NCI-H2227 treated with DMSO at 0.1 percent for 48 hours (cell line): ENCODE data around the gene IQCK.
A peak's percentile ranks its signal among the peaks of the same experiment; 100 is the strongest.
"Not testable (repeated sequence)": the region's sequence is repeated elsewhere in the genome, so short reads cannot be mapped to it uniquely, and the experiment has no call there.

Experiments
- DNase-seq: peaks from one replicate; lab custom pipeline; 2025; lab: John Stamatoyannopoulos, UW

Gene IQCK

DNA sequence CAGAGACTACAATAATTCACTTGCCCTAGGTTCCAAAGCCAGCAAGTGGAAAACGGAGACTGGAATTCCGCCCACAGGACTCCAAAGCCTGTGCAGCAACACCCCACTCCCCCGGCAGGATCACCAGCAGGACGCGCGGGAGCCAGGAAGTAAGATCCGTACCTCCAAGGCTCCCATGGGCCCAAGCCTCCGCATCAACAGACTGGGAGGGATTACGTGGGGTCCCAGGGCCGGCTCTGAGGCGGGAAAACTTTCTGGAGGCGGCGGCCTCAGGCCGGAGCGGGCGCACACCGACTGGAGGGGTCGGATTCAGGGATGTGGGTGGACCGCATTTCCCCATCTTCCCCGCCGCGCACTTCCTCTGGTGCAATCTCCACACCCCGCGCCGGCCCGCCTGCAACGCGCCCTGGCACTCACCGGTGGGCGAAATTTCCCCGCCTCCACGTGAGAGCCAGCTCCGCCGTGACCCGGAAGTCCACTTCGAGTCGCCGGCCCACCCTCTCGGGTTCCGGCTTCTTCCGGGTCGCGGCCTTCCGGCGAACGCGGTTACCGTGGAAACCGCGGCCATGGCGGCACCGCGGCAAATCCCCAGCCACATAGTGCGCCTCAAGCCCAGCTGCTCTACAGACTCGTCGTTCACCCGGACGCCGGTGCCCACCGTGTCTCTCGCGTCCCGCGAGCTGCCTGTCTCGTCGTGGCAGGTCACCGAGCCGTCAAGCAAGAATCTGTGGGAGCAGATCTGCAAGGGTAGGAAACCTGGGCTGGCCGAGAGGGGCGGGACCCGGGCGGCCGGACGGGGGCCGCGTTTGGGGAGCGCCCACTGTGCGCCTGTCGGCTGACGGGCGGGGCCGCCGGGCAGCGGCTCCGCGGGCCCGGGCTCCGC is at the start of gene IQCK, which contains the start of gene KNOP1:
TSS of gene IQCK (plus strand) at position 531 of the 883 bp plus-strand sequence. CDS start at position 567, 36 bp downstream.
TSS of gene KNOP1 (minus strand) at position 487 of the 883 bp plus-strand sequence. CDS start 3,192 bp downstream, outside the sequence.
- peak; percentile 88 for DNase-seq

DNA sequence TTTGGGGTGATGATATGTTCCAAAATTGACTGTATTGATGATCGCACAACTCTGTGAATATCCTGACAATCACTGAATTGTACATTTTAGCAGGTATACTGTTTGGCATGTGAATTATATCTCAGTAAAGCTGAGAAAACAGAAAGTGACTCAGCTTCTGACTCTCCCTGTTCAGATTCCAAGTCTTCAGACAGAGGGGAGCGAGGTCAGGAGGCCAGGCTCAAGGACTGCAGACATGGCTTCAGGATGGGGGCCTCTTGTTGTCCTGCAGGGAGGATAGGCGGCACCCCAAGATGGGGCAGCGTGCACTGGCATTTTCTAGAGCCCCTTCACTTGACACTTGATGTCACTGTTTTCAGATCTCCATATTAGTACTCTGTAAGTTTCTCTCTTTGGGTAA is 45.7 kb upstream of the IQCK start:
- DNase-seq, result no peak

DNA sequence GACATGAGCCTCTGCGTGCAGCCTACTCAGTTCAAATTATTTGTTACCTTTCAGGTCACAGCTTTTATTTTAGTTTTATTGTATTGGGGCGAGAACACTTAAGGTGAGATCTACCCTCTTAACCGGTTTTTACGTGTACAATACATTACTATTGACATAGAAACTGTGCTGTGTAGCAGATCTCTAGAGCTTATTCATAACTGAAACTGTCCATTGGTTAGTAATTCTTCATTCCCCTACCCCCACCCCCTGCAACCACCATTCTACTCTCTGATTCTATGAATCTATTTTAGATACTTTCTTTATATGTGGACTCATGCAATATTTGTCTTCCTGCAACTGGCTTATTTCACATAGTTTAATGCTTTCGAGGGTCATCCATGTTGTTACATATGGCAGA is 43.6 kb upstream of the IQCK start:
- no peak for DNase-seq

DNA sequence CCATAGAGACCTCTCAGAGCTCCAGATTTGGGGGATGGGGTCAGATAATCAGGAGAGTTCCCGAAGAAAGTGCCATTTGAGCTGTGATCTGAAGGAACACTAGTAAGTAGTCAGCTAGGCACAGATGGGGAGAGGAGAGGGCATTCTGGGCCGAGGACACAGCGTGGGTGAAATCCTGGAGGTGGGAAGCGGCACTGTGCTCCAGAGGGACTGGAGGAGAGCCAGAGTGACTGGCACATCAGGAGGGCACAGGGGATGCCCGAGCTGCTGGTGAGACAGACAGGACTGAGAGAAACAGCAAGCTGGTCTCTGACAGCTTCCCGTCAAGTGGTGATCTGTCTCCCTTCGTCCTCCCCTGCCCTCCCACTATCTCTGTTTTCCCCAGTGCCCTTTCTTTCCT is 40.7 kb upstream of the IQCK start:
- DNase-seq, result no peak

GRCh38 chr16:19678804-19679203 is 39.3 kb upstream of the IQCK start:
- DNase-seq, result no peak

- DNase-seq, result not testable (repeated sequence)
These were observed 38.8 kb upstream of the IQCK start for GRCh38 chr16:19679281-19679680.

- DNase-seq, result no peak
These were observed 37.2 kb upstream of the IQCK start for GRCh38 chr16:19680881-19681340.

- no peak for DNase-seq
These were observed 36.4 kb upstream of the IQCK start for GRCh38 chr16:19681637-19682036.

DNA sequence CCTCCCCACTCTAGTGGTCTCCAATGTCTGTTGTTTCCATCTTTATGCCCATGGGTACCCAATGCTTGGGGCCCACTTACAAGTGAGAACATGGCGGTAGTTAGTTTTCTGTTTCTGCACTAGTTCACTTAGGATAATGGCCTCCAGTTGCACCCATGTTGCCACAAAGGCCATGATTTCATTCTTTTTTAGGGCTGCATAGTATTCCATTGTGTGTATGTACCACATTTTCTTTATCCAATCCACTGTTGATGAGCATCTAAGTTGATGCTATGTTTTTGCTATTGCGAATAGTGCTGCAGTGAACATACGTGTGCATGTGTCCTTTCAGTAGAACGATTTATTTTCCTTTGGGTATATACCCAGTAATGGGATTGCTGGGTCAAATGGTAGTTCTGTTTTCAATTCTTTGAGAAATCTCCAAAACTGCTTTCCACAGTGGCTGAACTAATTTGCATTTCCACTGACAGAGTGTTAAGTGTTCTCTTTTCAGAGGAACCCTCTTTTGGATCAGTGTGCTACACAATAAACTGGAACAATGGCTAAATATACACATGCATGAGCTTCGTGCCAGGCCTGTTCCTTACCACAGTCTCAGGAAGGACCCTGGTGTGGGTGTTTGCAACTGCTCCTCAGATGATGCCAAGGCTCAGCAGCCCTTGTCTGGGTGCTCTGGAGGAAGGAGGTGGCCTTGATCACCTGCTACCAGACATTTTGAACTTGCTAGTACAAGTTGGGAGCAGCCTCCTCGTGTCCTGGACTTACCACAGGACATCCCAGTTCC is 34.4 kb upstream of the IQCK start:
- no peak for DNase-seq

DNA sequence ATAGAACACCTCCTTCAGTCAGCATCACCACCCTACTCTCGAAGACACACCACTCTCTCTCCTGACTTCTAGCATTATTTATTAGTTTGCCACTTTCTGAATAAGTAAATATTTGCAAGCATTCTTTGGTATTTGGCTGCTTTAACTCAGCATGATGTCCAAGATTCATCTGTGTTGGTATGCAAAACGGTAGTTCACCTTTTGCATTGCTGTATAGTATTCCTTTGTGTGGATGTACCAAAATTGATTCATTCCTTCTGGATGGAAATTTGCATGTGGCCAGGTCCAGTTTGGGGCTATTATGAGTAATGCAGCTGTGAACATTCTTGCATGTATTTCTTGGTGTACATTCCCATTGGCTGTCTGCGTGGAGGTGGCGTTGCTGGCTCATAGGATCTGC is 32.9 kb upstream of the IQCK start:
- DNase-seq, result no peak

- no peak for DNase-seq
These were observed 30.8 kb upstream of the IQCK start for GRCh38 chr16:19687279-19687678.

DNA sequence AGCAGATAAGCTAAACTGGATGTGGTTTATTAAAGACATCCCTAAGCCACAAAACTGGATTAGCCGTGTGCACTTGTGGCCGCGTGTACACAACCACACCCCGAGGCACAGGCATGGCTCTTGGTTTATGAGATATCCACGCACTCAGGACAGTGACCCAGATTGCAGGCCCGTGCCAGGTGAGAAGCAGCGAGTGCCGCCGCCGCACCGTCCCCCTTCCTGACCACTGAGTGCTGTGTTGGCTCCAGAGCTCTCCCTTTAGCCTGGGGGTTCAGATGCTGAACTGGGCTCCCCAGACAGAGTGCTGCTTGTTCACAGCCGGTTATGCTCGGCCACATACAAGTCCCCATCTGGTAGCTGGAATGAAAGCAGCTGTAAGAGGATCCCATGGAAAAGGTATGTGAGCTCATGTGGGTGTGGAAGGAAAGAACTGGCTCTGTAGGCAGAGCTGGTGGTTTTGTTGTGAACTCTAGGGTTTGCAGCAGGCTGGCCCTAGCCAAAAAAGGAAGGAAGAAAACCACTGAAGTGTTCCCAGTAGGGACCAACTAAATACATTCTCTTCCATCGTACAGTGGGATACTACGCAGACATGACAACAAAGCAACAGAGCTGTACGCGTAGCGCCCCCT is 29.6 kb upstream of the IQCK start:
- DNase-seq, result no peak

DNA sequence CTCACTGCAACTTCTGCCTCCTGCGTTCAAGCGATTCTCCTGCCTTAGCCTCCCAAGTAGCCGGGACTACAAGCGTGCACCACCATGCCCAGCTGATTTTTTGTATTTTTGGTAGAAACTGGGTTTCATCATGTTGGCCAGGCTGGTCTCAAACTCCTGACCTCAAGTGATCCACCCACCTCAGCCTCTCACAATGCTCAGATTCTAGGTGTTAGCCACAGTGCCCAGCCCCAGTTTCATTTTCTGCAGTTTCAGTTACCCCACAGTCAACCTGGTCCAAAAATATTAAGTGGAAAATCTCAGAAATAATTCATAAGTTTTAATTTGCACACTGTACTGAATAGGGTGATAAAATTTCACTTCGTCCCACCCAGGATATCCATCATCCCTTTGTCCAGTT is 28.7 kb upstream of the IQCK start:
- no peak for DNase-seq

GRCh38 chr16:19690196-19690595 is 27.9 kb upstream of the IQCK start:
- DNase-seq, result no peak

DNA sequence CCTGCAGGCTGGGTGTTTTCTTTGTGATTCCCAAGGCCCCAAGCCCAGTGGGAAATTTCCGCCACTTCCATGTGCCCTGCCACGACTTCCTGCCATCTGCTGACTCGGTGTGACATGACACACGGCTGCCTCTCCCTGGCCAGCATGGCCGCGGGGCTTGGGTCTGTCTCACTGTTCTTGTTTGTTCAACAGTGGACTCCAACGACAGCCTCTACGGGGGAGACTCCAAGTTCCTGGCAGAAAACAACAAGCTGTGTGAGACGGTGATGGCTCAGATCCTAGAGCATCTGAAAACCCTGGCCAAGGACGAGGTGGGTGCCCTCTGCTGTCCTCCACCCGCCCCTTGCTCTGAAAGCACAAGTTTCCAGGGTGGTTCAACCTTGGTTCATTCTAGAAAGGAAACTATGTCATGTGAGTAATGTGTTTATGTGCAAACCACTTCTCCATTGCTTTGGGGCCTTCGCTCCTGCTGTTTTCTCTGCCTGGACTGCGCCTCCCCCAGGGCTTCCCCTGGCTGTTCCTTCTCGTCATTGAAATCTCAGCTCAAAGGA is 26.8 kb upstream of the IQCK start:
- DNase-seq, result no peak

GRCh38 chr16:19694989-19695388 is 23.1 kb upstream of the IQCK start:
- peak; percentile 76 for DNase-seq

- peak; percentile 80 for DNase-seq
These were observed 21.7 kb upstream of the IQCK start for GRCh38 chr16:19696328-19696727.

GRCh38 chr16:19696961-19697360 is 21.1 kb upstream of the IQCK start:
- DNase-seq, result no peak

DNA sequence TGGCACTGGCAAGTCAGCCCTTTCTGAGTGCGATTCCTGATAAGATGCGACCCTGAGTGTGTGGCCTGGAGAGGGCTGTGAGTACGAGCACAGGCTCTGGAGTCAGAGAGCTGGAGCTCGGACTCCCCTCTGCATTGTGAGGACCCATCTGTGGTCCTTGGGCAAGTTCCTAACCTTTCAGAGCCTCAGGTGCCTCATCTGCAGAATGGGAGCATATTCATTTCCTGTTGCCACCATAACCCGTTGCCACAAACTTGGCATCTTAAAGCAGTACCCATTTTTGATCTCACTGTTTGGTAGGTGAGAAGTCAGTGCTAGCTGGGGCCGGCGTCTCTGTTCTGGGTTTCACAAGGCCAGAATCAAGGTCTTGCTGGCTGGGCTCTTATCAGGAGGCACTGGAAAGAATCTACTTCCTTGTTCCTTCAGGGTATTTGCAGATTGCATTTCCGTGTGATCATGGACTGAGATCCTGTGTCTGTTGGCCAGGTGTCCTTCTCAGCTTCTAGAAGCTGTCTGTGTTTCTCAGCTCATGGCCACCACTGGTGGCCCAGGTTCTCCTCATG is 20.2 kb upstream of the IQCK start:
- DNase-seq, result no peak

DNA sequence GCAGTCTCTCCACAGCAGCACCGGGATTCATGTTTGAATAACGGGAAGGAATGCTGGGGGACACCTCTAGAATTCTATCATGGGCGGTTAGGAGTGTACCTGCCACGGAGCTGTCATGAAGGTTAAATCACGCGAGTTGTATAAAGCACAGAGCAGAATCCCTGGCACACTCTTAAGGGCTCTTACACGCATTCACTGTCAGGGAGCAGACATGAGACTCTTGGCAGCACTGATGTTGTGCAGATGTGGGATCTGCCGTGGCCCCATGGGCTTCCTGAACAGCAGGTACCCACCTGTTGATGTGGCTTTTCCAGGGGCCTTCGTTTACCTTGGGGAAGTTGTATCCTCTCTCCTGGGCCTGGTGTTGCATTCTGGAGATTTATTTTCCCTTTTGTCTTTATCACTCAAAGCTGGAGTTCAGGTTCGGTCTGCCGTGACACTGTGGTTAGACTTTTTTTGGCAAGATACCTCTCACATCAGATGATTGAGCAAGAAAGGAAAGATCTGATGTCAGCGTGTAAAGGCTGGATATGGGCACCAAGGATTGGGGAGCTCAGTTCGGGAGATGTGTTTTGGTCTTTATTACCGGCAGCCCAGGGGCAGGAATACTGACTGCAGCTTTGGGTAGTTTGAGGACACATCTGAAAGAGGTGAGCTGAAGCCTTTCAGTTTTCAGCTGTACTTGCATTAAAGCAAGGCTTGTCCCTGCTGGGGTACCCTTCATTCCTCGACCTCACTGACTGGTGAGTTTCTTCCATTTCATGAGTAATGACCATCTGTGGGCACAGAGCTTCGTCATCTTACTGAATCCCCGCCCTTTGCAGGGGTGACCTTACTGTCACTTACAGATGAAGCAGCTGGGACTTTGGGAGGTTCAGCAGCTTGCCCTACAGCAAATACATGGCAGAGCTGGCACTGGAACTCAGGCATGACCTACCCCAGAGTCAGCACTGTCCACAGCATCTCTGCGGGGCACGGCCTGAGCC is 19.3 kb upstream of the IQCK start:
- DNase-seq, result no peak

- no peak for DNase-seq
These were observed 18.6 kb upstream of the IQCK start for GRCh38 chr16:19699472-19699871.
